Stomach (tissue), 4 donors: Measurements from ENCODE around the gene CGREF1.

Experiments used
- POLR2A ChIP-seq, 4 donors: fragments of 450-650 bp; IDR thresholded peaks; one replicate each; pipeline ENCODE4 v1.6.1; 2016; ENCODE audit warnings: antibody characterized with exemption in 4 of 4, control low read depth in 2 of 4, mild to moderate bottlenecking in 1 of 4, moderate library complexity in 1 of 4
- TF ChIP-seq, protein P1 (sequence below), 7 experiments: fragments of 450-650 bp in 4 of 7; fragments of 200-600 bp in 3 of 7; sonication (generic) in 3 of 7; IDR thresholded peaks; one replicate each; pipeline ENCODE4 v1.5.1; 2016 to 2019; ENCODE audit warnings: antibody characterized with exemption in 7 of 7, control low read depth in 2 of 7, mild to moderate bottlenecking in 1 of 7

DNA sequence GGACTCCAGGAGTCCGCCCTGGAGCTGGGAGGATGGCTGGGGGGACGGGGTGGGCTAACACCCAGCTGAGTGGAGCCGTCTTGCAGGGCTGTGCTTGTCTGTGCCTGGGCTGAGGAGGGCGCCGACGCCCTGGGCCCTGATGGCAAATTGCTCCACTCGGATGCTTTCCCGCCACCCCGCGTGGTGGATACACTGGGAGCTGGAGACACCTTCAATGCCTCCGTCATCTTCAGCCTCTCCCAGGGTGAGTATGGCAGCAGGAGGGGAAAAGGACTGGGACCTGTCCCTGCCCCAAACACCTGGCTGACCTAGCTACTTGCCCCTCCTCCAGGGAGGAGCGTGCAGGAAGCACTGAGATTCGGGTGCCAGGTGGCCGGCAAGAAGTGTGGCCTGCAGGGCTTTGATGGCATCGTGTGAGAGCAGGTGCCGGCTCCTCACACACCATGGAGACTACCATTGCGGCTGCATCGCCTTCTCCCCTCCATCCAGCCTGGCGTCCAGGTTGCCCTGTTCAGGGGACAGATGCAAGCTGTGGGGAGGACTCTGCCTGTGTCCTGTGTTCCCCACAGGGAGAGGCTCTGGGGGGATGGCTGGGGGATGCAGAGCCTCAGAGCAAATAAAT lies 19.5 kb downstream of the CGREF1 start:
- TF ChIP-seq, protein P1, sequence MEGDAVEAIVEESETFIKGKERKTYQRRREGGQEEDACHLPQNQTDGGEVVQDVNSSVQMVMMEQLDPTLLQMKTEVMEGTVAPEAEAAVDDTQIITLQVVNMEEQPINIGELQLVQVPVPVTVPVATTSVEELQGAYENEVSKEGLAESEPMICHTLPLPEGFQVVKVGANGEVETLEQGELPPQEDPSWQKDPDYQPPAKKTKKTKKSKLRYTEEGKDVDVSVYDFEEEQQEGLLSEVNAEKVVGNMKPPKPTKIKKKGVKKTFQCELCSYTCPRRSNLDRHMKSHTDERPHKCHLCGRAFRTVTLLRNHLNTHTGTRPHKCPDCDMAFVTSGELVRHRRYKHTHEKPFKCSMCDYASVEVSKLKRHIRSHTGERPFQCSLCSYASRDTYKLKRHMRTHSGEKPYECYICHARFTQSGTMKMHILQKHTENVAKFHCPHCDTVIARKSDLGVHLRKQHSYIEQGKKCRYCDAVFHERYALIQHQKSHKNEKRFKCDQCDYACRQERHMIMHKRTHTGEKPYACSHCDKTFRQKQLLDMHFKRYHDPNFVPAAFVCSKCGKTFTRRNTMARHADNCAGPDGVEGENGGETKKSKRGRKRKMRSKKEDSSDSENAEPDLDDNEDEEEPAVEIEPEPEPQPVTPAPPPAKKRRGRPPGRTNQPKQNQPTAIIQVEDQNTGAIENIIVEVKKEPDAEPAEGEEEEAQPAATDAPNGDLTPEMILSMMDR (IDR thresholded peaks at IDR 0.05): no peak
- no peak for TF ChIP-seq POLR2A (IDR thresholded peaks at IDR 0.05)
